GM23248 (cell line): ENCODE data around the gene UBE2QL1. TPM values are rescaled to one million over a fixed set of nuclear protein-coding genes. Genes with fewer than 3 reads are reported as not detected.

ENCODE experiments used
- DNase-seq: peaks from one replicate; pipeline ENCODE4 v3.0.0-alpha.2; 2015
- H2AFZ ChIP-seq: fragments of 200-600 bp; sonication (generic); 2 replicates; pipeline ENCODE4 v1.6.1; 2016; ENCODE audit warnings: antibody characterized with exemption
- H3F3A ChIP-seq: fragments of 200-600 bp; sonication (generic); 2 replicates; pipeline ENCODE4 v1.6.1; 2016; ENCODE audit warnings: mild to moderate bottlenecking, antibody characterized with exemption, mixed run types; ENCODE audit not compliant: insufficient read depth
- H3K27ac ChIP-seq: fragments of 200-600 bp; sonication (generic); 2 replicates; pipeline ENCODE4 v1.5.1; 2016; ENCODE audit warnings: mild to moderate bottlenecking
- H3K27me3 ChIP-seq: fragments of 200-600 bp; sonication (generic); replicated peaks from 2 replicates; pipeline ENCODE4 v1.6.1; 2016; ENCODE audit warnings: mild to moderate bottlenecking; ENCODE audit not compliant: insufficient read depth
- H3K36me3 ChIP-seq: fragments of 200-600 bp; sonication (generic); 2 replicates; pipeline ENCODE4 v1.6.1; 2016; ENCODE audit warnings: low read depth, mild to moderate bottlenecking
- H3K4me1 ChIP-seq: fragments of 200-600 bp; sonication (generic); 2 replicates; pipeline ENCODE4 v1.6.1; 2016; ENCODE audit warnings: mild to moderate bottlenecking; ENCODE audit not compliant: insufficient read depth
- H3K4me2 ChIP-seq: fragments of 200-600 bp; sonication (generic); one replicate; pipeline ENCODE4 v1.6.1; 2016; ENCODE audit warnings: mild to moderate bottlenecking; ENCODE audit not compliant: unreplicated experiment
- H3K4me3 ChIP-seq: fragments of 200-600 bp; sonication (generic); 2 replicates; pipeline ENCODE4 v1.5.1; 2016; ENCODE audit warnings: mild to moderate bottlenecking
- H3K79me2 ChIP-seq: fragments of 200-600 bp; sonication (generic); 2 replicates; pipeline ENCODE4 v1.6.1; 2016; ENCODE audit warnings: mild to moderate bottlenecking; ENCODE audit not compliant: insufficient read depth
- H3K9ac ChIP-seq: fragments of 200-600 bp; sonication (generic); 2 replicates; pipeline ENCODE4 v1.6.1; 2016; ENCODE audit warnings: mild to moderate bottlenecking
- H3K9me2 ChIP-seq: fragments of 200-600 bp; sonication (generic); 2 replicates; pipeline ENCODE4 v1.6.1; 2016; ENCODE audit warnings: mixed run types, mild to moderate bottlenecking, moderate library complexity; ENCODE audit not compliant: insufficient read depth
- H3K9me3 ChIP-seq: fragments of 200-600 bp; sonication (generic); one replicate; pipeline ENCODE4 v1.6.1; 2017; ENCODE audit warnings: low read depth
- H4K20me1 ChIP-seq: fragments of 200-600 bp; sonication (generic); 2 replicates; pipeline ENCODE4 v1.6.0; 2016; ENCODE audit not compliant: insufficient read depth
- EZH2 ChIP-seq: fragments of 200-600 bp; sonication (generic); IDR thresholded peaks from 2 replicates; pipeline ENCODE4 v1.6.1; 2018; ENCODE audit warnings: antibody characterized with exemption, mild to moderate bottlenecking; ENCODE audit not compliant: insufficient read depth, poor library complexity, severe bottlenecking
- EZH2phosphoT487 ChIP-seq: fragments of 200-600 bp; sonication (generic); IDR thresholded peaks from 2 replicates; pipeline ENCODE4 v1.6.1; 2018; ENCODE audit warnings: antibody characterized with exemption, moderate library complexity, mild to moderate bottlenecking, low read depth; ENCODE audit not compliant: insufficient read depth
- WGBS, 2 experiments: methylation state at CpG; one replicate each; pipeline ENCODE4 v1.1.6; 2015 to 2017; ENCODE audit warnings: low lambda C conversion rate in 2 of 2, low coverage in 1 of 2; ENCODE audit errors: missing lambda C conversion rate in 2 of 2; 5-methylcytosine and 5-hydroxymethylcytosine counted together
- in situ Hi-C: fragments of 300-500 bp; cut with MboI; formaldehyde crosslinking; loops from 2 replicates; pipeline ENCODE4 v1.15.0; 2020
- polyA plus RNA-seq: library from polyadenylated mRNA; unstranded; fragments of >200 nt; fragmentation: Nextera tagmentation; extraction: Ambion mirVana; gene quantifications from 2 replicates; pipeline ENCODE4 v1.2.1, GENCODE V29; 2016
- total RNA-seq: library from RNA; depleted of rRNA; stranded (reverse); fragments of >200 nt; shearing (Covaris generic); gene quantifications from 2 replicates; pipeline ENCODE4 v1.2.3, GENCODE V29; 2014

Gene UBE2QL1
- total and polyA plus RNA-seq, 2 experiments from 2014 or later: not detected

- Histone ChIP-seq H3K9me2 (no peaks in the 10 kb centered on the region), H3K27ac (no peak overlapping the region), H4K20me1 (no peaks in the 10 kb centered on the region), H3K4me2 (no peak overlapping the region), H3K27me3 (peaks cover 18% of the 10 kb centered on the region), H3K4me1 (no peaks in the 10 kb centered on the region), H3K4me3 (no peak overlapping the region), H3F3A (no peaks in the 10 kb centered on the region), H3K36me3 (no peaks in the 10 kb centered on the region), H3K9ac (no peak overlapping the region), H2AFZ (no peak overlapping the region), H3K9me3 (no peaks in the 10 kb centered on the region), H3K79me2 (no peaks in the 10 kb centered on the region)
- 27 to 36% methylated on average over 4 of the region's 4 CpGs for WGBS, 2 experiments
- TF ChIP-seq EZH2: no peak
- TF ChIP-seq EZH2phosphoT487: no peak
- in situ Hi-C loops: no loop called here
- no peak for DNase-seq
Measured at GRCh38 chr5:6525422-6525821, 76.8 kb downstream of the UBE2QL1 start.

GRCh38 chr5:6525910-6526309 lies 77.3 kb downstream of the UBE2QL1 start:
- Histone ChIP-seq H3K9me2 (no peaks in the 10 kb centered on the region), H3K4me3 (no peak overlapping the region), H3K79me2 (no peaks in the 10 kb centered on the region), H2AFZ (no peak overlapping the region), H3K27me3 (peaks cover 15% of the 10 kb centered on the region), H3K4me1 (no peaks in the 10 kb centered on the region), H3F3A (no peaks in the 10 kb centered on the region), H3K9me3 (no peaks in the 10 kb centered on the region), H4K20me1 (no peaks in the 10 kb centered on the region), H3K27ac (no peak overlapping the region), H3K36me3 (no peaks in the 10 kb centered on the region), H3K9ac (no peak overlapping the region), H3K4me2 (no peak overlapping the region)
- peak; percentile 12 for DNase-seq
- no peak for TF ChIP-seq EZH2
- in situ Hi-C loops: no loop called here
- WGBS, 2 experiments: 32 to 33% methylated on average over 9 of the region's 9 CpGs

GRCh38 chr5:6527749-6528455 lies 79.2 kb downstream of the UBE2QL1 start:
- Histone ChIP-seq H4K20me1 (no peaks in the 10 kb centered on the region), H3K4me2 (no peak overlapping the region), H2AFZ (no peak overlapping the region), H3K9me3 (no peaks in the 10 kb centered on the region), H3K9me2 (no peaks in the 10 kb centered on the region), H3K27ac (no peak overlapping the region), H3F3A (no peaks in the 10 kb centered on the region), H3K4me3 (no peak overlapping the region), H3K9ac (no peak overlapping the region), H3K27me3 (0 out of 2 replicates have a peak, but pooled peaks cover 3% of the 10 kb centered on the region), H3K4me1 (no peaks in the 10 kb centered on the region), H3K36me3 (no peaks in the 10 kb centered on the region), H3K79me2 (no peaks in the 10 kb centered on the region)
- in situ Hi-C loops: no loop called here
- WGBS, 2 experiments: 35 to 40% methylated on average over 12 of the region's 12 CpGs
- no peak for DNase-seq
- TF ChIP-seq EZH2 (no peak), EZH2phosphoT487 (no peak)

GRCh38 chr5:6535594-6535993 lies 86.9 kb downstream of the UBE2QL1 start:
- WGBS, 2 experiments: 0 to 11% methylated on average over 2 of the region's 2 CpGs
- H3K4me1 ChIP-seq: no peaks in the 10 kb centered on the region

More at GRCh38 chr5:6535594-6535993, 86.9 kb downstream of the UBE2QL1 start:
- no peak overlapping the region for H3K9ac ChIP-seq
- in situ Hi-C loops: no loop called here
- no peak overlapping the region for H3K27ac ChIP-seq
- H3K9me3 ChIP-seq: no peaks in the 10 kb centered on the region
- no peaks in the 10 kb centered on the region for H3F3A ChIP-seq
- H3K27me3 ChIP-seq: 0 out of 2 replicates have a peak, but pooled peaks cover 3% of the 10 kb centered on the region
- H2AFZ ChIP-seq: no peak overlapping the region
- H3K9me2 ChIP-seq: no peaks in the 10 kb centered on the region
- H4K20me1 ChIP-seq: no peaks in the 10 kb centered on the region
- no peak for DNase-seq
- no peaks in the 10 kb centered on the region for H3K79me2 ChIP-seq
- no peak overlapping the region for H3K4me2 ChIP-seq
- no peak overlapping the region for H3K4me3 ChIP-seq
- no peak for TF ChIP-seq EZH2
- no peak for TF ChIP-seq EZH2phosphoT487
- H3K36me3 ChIP-seq: no peaks in the 10 kb centered on the region
